ENCODE data around the gene PHC2.

PHC2 gene

GRCh38 chr1:33329600-33330305, 101.1 kb downstream of the PHC2 start:
- no peak for DNase-seq

GRCh38 chr1:33328817-33329216, 102.1 kb downstream of the PHC2 start:
- no peak for DNase-seq

- no peak for DNase-seq
Observed at GRCh38 chr1:33327587-33328325, 103.1 kb downstream of the PHC2 start.

GRCh38 chr1:33326785-33327184, 104.1 kb downstream of the PHC2 start:
- no peak for DNase-seq

GRCh38 chr1:33324677-33325575, 106.0 kb downstream of the PHC2 start:
- DNase-seq, result no peak

- DNase-seq, result no peak
Observed at GRCh38 chr1:33323663-33324477, 107.0 kb downstream of the PHC2 start.

- no peak for DNase-seq
Observed at GRCh38 chr1:33322870-33323585, 107.9 kb downstream of the PHC2 start.

- no peak for DNase-seq
Observed at GRCh38 chr1:33322109-33322508, 108.8 kb downstream of the PHC2 start.

GRCh38 chr1:33321178-33321577, 109.7 kb downstream of the PHC2 start:
- DNase-seq, result no peak

GRCh38 chr1:33320619-33321165, 110.2 kb downstream of the PHC2 start, which contains the start of gene A3GALT2:
Gene A3GALT2, minus strand, starts transcription at chr1:33321098. Its CDS starts 0 bp downstream, at chr1:33321098.
- no peak for DNase-seq

- DNase-seq, result no peak
Observed at GRCh38 chr1:33319949-33320618, 110.8 kb downstream of the PHC2 start.

- no peak for DNase-seq
Observed at GRCh38 chr1:33319186-33319948, 111.5 kb downstream of the PHC2 start.

- no peak for DNase-seq
Observed at GRCh38 chr1:33317946-33318345, 112.9 kb downstream of the PHC2 start.

- no peak for DNase-seq
Observed at GRCh38 chr1:33317354-33317753, 113.5 kb downstream of the PHC2 start.

GRCh38 chr1:33316601-33317000, 114.3 kb downstream of the PHC2 start:
- no peak for DNase-seq

GRCh38 chr1:33314416-33314815, 116.5 kb downstream of the PHC2 start:
- DNase-seq, result no peak

- DNase-seq, result no peak
Observed at GRCh38 chr1:33312413-33312749, 118.5 kb downstream of the PHC2 start.

- no peak for DNase-seq
Observed at GRCh38 chr1:33311706-33312412, 119.0 kb downstream of the PHC2 start.

GRCh38 chr1:33310702-33311101, 120.2 kb downstream of the PHC2 start:
- no peak for DNase-seq

All from activated CD4-positive, alpha-beta T cell treated with anti-CD3 and anti-CD28 coated beads, Interleukin-2, amount 50 U/mL, for 48 hours (primary cell).